ES-I3 (cell line): ENCODE results near the gene MEF2B.
"Not testable (repeated sequence)": the region's sequence is repeated elsewhere in the genome, so short reads cannot be mapped to it uniquely, and the experiment has no call there.

Source experiments
- H3K36me3 ChIP-seq: 2 replicates; pipeline ENCODE4 v1.6.1; 2013; ENCODE audit warnings: mild to moderate bottlenecking, low read length, control low read depth, moderate library complexity; ENCODE audit not compliant: insufficient read depth
- H3K4me1 ChIP-seq: 2 replicates; pipeline ENCODE4 v1.6.1; 2013; ENCODE audit warnings: mild to moderate bottlenecking, control low read depth, low read length; ENCODE audit not compliant: insufficient read depth
- H3K9ac ChIP-seq: 2 replicates; pipeline ENCODE4 v1.6.1; 2013; ENCODE audit warnings: low read depth, mild to moderate bottlenecking, low read length, moderate library complexity
- H3K9me3 ChIP-seq: 2 replicates; pipeline ENCODE4 v1.6.1; 2013; ENCODE audit warnings: mild to moderate bottlenecking, low read length, moderate library complexity; ENCODE audit not compliant: control insufficient read depth, insufficient read depth

Gene MEF2B

DNA sequence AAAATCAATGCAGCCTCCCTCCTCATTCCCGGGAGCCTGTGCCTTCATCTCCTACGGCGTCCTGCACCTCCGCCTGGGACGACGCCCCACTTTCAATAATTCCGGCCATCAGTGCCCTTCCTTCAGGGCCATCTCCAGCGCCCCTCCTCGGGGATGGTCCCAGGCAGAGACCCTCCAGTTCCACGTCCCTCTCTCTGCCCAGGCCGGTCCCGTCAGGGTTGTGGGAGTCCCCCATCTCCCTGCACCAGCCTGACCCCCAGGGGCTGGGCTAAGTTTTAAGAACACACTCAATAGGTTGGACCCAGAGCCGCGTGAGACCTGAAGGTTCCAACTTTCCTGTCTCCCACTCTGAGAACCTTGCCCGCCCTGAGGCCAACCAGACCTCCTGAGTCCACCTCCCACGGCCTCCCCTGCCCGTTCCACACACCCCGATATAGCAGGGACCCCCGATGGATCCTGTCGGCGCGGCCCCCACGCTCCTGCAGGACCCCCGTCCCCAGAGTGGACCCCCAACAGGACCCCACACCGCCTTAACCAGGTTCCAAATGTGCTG is 32.4 kb downstream of the MEF2B start:
- Histone ChIP-seq H3K36me3 (no peaks in the 10 kb centered on the region), H3K4me1 (no peaks in the 10 kb centered on the region), H3K9me3 (no peaks in the 10 kb centered on the region), H3K9ac (peak overlapping the region; percentile 90)

DNA sequence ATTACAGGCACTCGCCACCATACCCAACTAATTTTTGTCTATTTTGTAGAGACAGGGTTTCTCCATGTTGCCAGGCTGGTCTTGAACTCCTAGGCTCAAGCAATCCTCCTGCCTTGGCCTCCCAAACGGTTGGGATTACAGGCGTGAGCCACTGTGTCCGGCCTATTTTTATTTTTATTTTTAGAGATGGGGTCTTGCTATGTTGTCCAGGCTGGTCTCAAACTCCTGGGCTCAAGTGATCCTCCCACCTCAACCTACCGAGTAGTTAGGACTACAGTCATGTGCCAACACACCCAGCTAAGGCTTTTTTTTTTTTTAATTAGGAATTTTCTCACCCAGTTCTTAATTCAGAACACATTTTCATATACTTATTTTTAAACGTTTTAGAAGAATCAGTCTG is 34.4 kb downstream of the MEF2B start:
- H3K9ac ChIP-seq, H3K36me3 ChIP-seq, H3K9me3 ChIP-seq, H3K4me1 ChIP-seq: not testable (repeated sequence)

DNA sequence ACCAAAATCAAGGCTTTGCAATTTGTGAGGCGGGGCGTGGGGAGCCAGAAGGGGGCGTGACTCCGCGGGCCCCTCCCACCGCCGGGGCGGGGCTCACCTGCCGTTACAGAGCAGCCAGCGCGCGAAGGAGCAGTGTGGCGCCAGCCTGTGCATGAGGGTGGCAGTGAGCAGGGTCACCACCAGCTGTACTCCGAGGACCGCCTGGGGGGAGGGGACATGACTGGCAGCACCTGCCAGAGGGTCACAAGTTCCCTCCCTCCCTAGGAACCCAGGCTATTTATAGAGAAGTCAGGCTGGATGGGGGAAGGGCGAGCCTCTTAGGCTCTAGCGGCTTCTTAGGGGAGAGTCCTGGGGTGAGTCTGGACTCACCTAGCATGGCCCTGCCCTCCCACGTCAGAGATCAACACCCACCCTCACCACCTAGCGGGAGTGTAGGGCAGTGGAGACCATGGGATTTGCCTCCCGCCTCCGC is 35.3 kb downstream of the MEF2B start:
- Histone ChIP-seq H3K9me3 (no peaks in the 10 kb centered on the region), H3K9ac (peak overlapping the region; percentile 13; the same call in 1 of the 2 replicates), H3K36me3 (no peaks in the 10 kb centered on the region), H3K4me1 (no peaks in the 10 kb centered on the region)

DNA sequence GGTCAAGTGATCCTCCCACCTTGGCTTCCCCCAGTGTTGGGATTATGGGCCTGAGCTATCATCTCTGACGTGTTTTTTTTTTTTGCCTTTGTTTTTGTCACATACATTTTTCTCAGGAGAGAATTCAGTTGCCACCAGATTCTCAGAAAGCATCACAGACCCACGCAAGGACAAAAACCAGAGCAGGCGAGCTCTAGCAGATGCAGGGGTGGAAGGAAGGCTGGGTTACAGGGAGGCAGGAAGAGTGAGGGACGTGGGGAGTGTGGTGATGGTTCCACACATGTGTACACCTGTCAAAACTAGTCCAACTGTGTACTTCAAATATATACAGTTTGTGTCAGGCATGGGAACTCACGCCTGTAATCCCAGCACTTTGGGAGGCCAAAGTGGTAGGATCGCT is 36.1 kb downstream of the MEF2B start:
- no peaks in the 10 kb centered on the region for H3K4me1 ChIP-seq
- H3K9me3 ChIP-seq, result no peaks in the 10 kb centered on the region
- H3K36me3 ChIP-seq, result no peaks in the 10 kb centered on the region; the same call in 1 of the 2 replicates
- no peak overlapping the region for H3K9ac ChIP-seq

DNA sequence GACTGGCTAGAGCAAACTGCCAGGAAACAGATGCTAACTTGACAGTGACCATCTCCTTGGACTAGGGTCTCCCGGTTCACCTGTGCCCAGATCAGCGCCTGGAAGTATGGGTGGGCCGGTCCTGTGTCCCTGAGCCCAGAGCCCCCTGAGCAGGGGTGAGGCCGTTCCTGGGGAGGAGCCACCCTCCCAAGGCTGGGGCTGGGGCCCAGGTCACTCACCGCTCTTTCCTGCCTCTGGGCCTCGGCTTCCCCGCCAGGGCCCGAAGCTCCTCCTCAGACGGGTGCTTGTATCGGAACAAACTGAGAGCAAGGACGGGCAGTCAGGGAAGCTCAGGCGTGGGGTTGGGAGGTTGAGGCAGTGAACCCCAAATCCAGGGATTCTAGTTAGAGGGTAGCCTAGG is 37.2 kb downstream of the MEF2B start:
- Histone ChIP-seq H3K4me1 (no peaks in the 10 kb centered on the region), H3K9me3 (no peaks in the 10 kb centered on the region), H3K36me3 (no peaks in the 10 kb centered on the region; the same call in 1 of the 2 replicates), H3K9ac (no peak overlapping the region)

DNA sequence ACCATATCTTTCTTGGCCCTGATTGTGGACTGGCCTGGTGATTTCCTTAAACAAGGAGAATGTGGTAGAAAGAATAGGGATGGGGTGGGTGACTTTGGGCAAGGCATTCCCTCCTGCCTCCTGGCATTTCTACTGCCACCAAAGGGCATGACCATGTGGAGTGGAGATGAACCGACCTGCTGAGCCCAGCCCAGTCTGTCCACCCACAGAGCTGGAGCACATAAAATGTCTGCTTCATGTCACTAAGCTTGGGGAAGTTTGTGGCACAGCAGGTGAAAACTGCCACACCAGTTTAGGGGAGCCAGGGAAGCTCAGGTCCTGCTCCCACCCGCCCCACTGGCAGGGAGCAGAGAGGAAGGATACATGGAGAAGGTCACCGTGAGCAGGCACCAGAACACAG is 38.1 kb downstream of the MEF2B start:
- Histone ChIP-seq H3K4me1 (no peaks in the 10 kb centered on the region), H3K9me3 (no peaks in the 10 kb centered on the region), H3K9ac (no peak overlapping the region), H3K36me3 (no peaks in the 10 kb centered on the region; the same call in 1 of the 2 replicates)

DNA sequence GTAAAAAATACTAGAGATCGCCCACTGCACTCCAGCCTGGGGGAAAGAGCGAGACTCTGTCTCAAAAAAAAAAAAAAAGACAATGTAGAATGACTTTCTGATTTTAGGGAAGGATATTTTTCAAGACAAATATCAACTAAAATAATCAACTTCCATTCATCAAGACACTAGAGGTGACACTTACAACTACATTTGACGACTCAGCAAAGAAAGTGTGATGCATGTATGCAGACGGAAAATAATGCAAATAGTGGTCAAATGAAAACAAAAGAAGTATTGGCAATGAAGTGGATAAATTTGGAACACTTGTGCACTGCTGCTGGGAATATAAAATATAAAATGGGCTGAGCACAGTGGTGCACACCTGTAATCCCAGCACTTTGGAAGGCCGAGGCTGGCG is 44.0 kb downstream of the MEF2B start:
- H3K9ac ChIP-seq, result no peak overlapping the region
- H3K36me3 ChIP-seq, result no peaks in the 10 kb centered on the region; the same call in 1 of the 2 replicates
- H3K9me3 ChIP-seq, result peaks cover 11% of the 10 kb centered on the region; the same call in 1 of the 2 replicates
- H3K4me1 ChIP-seq, result no peaks in the 10 kb centered on the region

DNA sequence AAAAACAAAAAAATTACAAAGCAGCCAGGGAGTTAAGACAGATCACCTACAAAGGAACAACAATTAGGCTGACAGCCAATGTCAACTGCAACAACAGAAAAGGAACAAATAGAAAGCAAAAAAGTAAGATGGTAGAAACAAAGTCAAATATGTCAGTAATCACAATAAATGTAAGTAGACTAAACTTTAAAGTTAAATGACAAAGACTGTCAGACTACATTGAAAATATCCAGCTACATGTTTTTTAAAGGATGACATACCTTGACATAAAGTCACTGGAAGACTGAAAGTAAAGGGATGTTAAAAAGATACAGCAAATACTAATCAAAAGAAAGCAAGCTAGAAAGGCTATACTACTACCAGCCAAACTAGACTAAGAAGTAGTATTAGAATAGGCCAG is 46.7 kb downstream of the MEF2B start:
- no peaks in the 10 kb centered on the region for H3K36me3 ChIP-seq
- H3K9me3 ChIP-seq, result peaks cover 11% of the 10 kb centered on the region; the same call in 1 of the 2 replicates
- H3K4me1 ChIP-seq, result peaks cover 4% of the 10 kb centered on the region; the same call in 1 of the 2 replicates
- H3K9ac ChIP-seq, result no peak overlapping the region

DNA sequence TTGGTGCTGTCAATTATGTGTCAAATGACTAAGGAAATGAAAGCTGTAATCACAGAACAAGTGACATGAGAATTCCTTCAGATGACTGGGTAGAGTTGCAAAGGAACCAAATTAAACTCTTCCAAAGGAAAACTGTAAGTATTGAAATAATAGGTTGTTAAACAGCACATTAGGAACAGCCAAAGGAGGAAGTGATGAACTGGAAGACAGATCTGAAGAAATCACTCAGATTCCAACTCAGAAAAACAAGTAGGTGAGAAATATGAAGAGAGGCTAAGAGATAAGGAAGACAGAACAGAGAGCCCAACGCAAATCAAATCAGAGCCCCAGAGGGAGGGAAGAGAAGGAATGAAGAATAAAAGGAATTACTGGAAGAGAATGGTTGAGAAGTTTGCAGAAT is 47.2 kb downstream of the MEF2B start:
- Histone ChIP-seq H3K36me3 (no peaks in the 10 kb centered on the region), H3K9me3 (peaks cover 11% of the 10 kb centered on the region; the same call in 1 of the 2 replicates), H3K9ac (no peak overlapping the region), H3K4me1 (peaks cover 4% of the 10 kb centered on the region; the same call in 1 of the 2 replicates)

DNA sequence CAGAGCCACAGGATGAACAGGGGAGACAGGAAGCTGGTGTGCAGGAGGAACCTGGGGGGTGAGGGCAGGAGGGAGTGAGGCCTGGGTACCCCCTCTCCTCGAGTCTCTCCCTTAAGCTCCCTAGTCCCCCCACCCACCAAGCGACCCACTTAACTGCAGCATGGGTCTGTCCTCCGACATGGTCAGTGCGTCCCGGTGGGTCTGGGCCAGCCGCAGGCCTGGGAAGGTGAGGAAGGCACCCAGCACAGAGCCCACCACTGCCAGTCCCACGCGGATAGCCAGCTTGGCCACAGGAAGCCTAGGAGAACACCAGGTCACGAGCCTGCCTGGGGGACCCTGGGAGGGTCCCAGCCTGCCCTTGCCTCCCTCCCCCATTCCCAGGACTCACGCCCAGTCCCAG is 48.7 kb downstream of the MEF2B start:
- peak overlapping the region; percentile 58; the same call in 1 of the 2 replicates for H3K9ac ChIP-seq
- H3K4me1 ChIP-seq, result peaks cover 4% of the 10 kb centered on the region; the same call in 1 of the 2 replicates
- peaks cover 11% of the 10 kb centered on the region; the same call in 1 of the 2 replicates for H3K9me3 ChIP-seq
- H3K36me3 ChIP-seq, result no peaks in the 10 kb centered on the region

DNA sequence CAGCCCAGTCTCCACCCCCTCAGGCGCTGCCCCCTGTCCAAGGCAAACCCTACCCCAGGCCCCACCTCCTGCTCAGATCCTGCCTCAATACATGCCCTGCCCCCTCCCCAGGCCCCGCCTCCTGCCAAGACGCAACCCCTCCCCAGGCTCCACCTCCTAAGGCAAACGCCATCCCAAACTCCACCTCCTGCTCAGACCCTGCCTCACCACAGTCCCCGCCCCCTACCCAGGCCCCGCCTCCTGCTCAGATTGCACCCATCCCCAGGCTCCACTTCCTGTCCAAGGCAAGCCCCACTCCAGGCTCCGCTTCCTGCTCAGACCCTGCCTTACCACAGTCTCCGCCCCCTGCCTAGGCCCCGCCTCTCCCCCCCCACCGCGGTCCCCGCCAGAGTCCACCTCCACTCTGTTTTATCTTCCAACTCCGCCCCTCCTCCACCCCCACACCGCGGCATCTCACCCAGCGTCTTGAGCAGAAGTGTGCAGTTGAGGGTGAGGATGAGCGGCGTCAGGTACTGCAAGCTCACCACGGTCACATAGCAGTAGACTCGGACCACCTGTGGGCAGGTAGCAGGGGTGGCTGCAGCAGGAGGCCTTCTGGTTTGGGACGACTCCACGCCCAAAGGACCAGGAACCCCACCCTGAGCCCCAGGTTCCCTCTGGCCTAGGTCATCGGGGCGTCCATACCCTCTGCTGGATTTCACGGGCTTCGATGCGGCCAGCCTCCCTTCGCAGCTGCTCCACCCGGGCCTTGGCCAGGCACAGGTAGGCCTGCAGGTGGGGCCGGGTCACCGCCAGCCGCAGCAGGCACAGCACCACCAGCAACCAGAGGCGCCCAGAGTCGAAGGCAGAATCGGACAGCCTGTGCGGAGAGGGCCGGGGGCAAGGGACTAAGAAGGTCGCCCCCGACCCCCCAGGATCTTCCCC is 49.5 kb downstream of the MEF2B start:
- Histone ChIP-seq H3K36me3 (no peaks in the 10 kb centered on the region), H3K9ac (peak overlapping the region; percentile 58; the same call in 1 of the 2 replicates), H3K4me1 (peaks cover 4% of the 10 kb centered on the region; the same call in 1 of the 2 replicates), H3K9me3 (peaks cover 11% of the 10 kb centered on the region; the same call in 1 of the 2 replicates)

DNA sequence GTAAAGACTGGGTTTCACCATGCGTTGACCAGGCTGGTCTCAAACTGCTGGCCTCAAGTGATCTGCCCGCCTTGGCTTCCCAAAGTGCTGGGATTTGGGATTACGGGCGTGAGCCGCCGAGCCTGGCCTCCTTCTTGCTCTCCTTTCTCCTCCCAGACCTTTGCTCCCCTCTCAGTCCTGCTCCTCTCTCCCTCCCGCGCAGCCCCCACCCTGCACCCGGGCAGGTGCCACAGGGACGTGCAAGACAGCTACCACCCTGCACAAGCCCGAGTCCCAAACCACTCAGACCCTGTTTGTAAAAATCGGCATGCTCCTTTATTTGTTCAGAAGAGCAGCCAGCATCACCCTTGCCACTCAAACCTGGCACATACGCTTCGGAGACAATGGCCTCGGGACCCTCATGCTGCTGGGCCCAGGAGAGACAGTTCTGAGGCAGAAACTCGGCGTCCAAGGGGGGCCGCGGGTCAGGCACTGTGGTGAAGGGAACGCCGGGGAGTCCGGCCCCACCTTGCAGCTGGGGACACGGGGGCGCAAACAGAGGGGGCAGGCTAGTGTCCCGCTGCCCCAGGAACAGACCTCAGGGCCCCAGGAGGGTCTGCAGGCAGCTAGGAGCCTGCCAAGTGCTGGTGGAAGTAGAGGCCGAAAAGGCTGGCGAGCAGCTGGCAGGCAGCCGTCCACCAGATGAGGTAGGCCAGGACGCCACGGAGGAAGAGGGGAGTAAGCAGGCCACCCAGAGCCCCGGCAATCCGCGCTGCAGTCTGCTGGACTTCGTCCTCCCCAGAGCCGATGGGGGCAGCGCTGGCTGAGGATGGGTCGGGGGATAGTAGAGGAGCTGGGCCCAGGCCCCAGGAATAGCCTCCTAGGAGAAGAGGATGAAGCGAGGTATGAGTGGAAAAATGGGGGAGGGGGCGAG is 50.5 kb downstream of the MEF2B start:
- Histone ChIP-seq H3K9me3 (peaks cover 11% of the 10 kb centered on the region; the same call in 1 of the 2 replicates), H3K4me1 (peaks cover 4% of the 10 kb centered on the region; the same call in 1 of the 2 replicates), H3K9ac (no peak overlapping the region), H3K36me3 (no peaks in the 10 kb centered on the region)

DNA sequence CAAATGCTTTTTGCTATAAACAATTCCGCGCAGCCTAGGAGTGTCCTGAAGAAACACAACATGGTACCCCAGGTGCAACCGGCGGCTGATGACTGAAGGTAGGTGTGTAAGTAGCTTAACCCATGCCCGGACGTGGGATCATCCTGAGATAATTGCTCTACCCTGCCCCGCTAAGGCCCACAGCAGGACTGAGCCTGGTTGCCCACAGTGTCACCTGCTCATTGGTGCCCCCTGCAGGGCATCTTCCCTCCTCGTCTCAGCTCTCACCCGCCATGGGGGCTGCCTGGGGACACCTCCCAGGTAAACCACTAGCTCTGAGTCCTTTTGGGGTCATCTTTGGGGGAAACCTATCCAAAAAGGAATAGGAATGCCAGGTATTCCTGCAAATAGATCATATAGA is 54.1 kb downstream of the MEF2B start:
- H3K9ac ChIP-seq, result no peak overlapping the region
- no peaks in the 10 kb centered on the region for H3K9me3 ChIP-seq
- H3K4me1 ChIP-seq, result peaks cover 11% of the 10 kb centered on the region; the same call in 1 of the 2 replicates
- no peaks in the 10 kb centered on the region for H3K36me3 ChIP-seq
